HepG2 (cell line): ENCODE results near the gene LZTS2. TPM values are rescaled to one million over a fixed set of nuclear protein-coding genes. Genes with fewer than 3 reads are reported as not detected.

Source experiments
- BRD4 ChIP-seq: sonication (generic); formaldehyde crosslinking; IDR thresholded peaks from 2 replicates; pipeline ENCODE4 v1.4.0; 2020; ENCODE audit warnings: missing genetic modification reagents
- FOXO4 ChIP-seq: sonication (generic); formaldehyde crosslinking; conservative IDR thresholded peaks from 2 replicates; pipeline ENCODE4 v1.8.1; 2023; ENCODE audit warnings: missing genetic modification reagents
- HNRNPK ChIP-seq: fragments of 200-400 bp; formaldehyde crosslinking; IDR thresholded peaks from 2 replicates; pipeline ENCODE4 v1.6.1; 2018; ENCODE audit warnings: low read length, low read depth, moderate library complexity, mild to moderate bottlenecking; ENCODE audit not compliant: poor library complexity, severe bottlenecking
- IRF2 ChIP-seq: IDR thresholded peaks from 2 replicates; pipeline ENCODE4 v1.6.1; 2018; ENCODE audit warnings: missing genetic modification reagents, missing compliant biosample characterization
- KLF15 ChIP-seq: sonication (generic); formaldehyde crosslinking; IDR thresholded peaks from 2 replicates; pipeline ENCODE4 v1.8.1; 2023; ENCODE audit warnings: borderline replicate concordance, mild to moderate bottlenecking, inconsistent platforms, missing genetic modification reagents, mixed read lengths
- MED1 ChIP-seq: sonication (generic); formaldehyde crosslinking; IDR thresholded peaks from 2 replicates; pipeline ENCODE4 v1.4.0; 2020; ENCODE audit warnings: missing genetic modification reagents
- MIER3 ChIP-seq: IDR thresholded peaks from 2 replicates; pipeline ENCODE4 v1.6.1; 2016; ENCODE audit warnings: missing compliant biosample characterization, borderline replicate concordance
- MTA1 ChIP-seq: sonication (generic); formaldehyde crosslinking; IDR thresholded peaks from 2 replicates; pipeline ENCODE4 v1.4.0; 2020; ENCODE audit warnings: missing genetic modification reagents, mild to moderate bottlenecking, borderline replicate concordance
- MXI1 ChIP-seq: IDR thresholded peaks from 3 replicates; pipeline ENCODE4 v1.6.1; 2012; ENCODE audit warnings: low read depth, low read length, inconsistent platforms, borderline replicate concordance
- SALL2 ChIP-seq: sonication (generic); formaldehyde crosslinking; IDR thresholded peaks from 2 replicates; pipeline ENCODE4 v1.8.1; 2023; ENCODE audit warnings: mild to moderate bottlenecking, missing genetic modification reagents, inconsistent platforms
- SRSF1 ChIP-seq: fragments of 200-400 bp; formaldehyde crosslinking; optimal IDR thresholded peaks from 2 replicates; pipeline ENCODE3; 2017; ENCODE audit warnings: mild to moderate bottlenecking, low read depth, low read length, moderate library complexity
- ZBTB43 ChIP-seq: sonication (generic); formaldehyde crosslinking; conservative IDR thresholded peaks from 2 replicates; pipeline ENCODE4 v1.4.0; 2020; ENCODE audit warnings: missing genetic modification reagents
- ZBTB8A ChIP-seq: sonication (generic); formaldehyde crosslinking; IDR thresholded peaks from 2 replicates; pipeline ENCODE4 v1.4.0; 2020; ENCODE audit warnings: mild to moderate bottlenecking, low read depth, missing genetic modification reagents, borderline replicate concordance
- ZFP41 ChIP-seq: sonication (generic); formaldehyde crosslinking; IDR thresholded peaks from 2 replicates; pipeline ENCODE4 v1.4.0; 2020; ENCODE audit warnings: mild to moderate bottlenecking, missing genetic modification reagents, borderline replicate concordance
- ZNF264 ChIP-seq: sonication (generic); formaldehyde crosslinking; IDR thresholded peaks from 2 replicates; pipeline ENCODE4 v1.4.0; 2020; ENCODE audit warnings: missing genetic modification reagents
- ZNF543 ChIP-seq: sonication (generic); formaldehyde crosslinking; IDR thresholded peaks from 2 replicates; pipeline ENCODE4 v1.4.0; 2020; ENCODE audit warnings: mild to moderate bottlenecking, missing genetic modification reagents
- ZNF552 ChIP-seq: sonication (generic); formaldehyde crosslinking; IDR thresholded peaks from 2 replicates; pipeline ENCODE4 v1.9.0; 2022; ENCODE audit warnings: missing genetic modification reagents, mild to moderate bottlenecking, borderline replicate concordance
- ZNF740 ChIP-seq: sonication (generic); formaldehyde crosslinking; IDR thresholded peaks from 2 replicates; pipeline ENCODE4 v1.4.0; 2020; ENCODE audit warnings: missing genetic modification reagents
- ZNF775 ChIP-seq: sonication (generic); formaldehyde crosslinking; IDR thresholded peaks from 2 replicates; pipeline ENCODE4 v1.4.0; 2020; ENCODE audit warnings: missing genetic modification reagents, mild to moderate bottlenecking, moderate library complexity, borderline replicate concordance
- ZNF878 ChIP-seq: sonication (generic); formaldehyde crosslinking; IDR thresholded peaks from 2 replicates; pipeline ENCODE4 v1.8.1; 2023; ENCODE audit warnings: mild to moderate bottlenecking, missing genetic modification reagents, moderate library complexity
- polyA plus RNA-seq, 8 experiments: library from polyadenylated mRNA; depleted of rRNA in 3 of 8; stranded (reverse) in 7 of 8; unstranded in 1 of 8; fragments of >200 nt; fragmentation: Illumina TruSeq in 4 of 8; extraction: Trizol in 4 of 8; gene quantifications; 2 replicates each; pipeline versions ENCODE4 v1.2.1 to v1.2.3, GENCODE V29; 2011 to 2016; ENCODE audit warnings: low read depth in 4 of 8, missing spikeins in 1 of 8, mixed read lengths in 1 of 8; ENCODE audit not compliant: insufficient read depth in 1 of 8
- total RNA-seq, 5 experiments: library from RNA; depleted of rRNA; stranded (reverse); fragments of >200 nt; fragmentation: Illumina TruSeq; extraction: Trizol; gene quantifications; 2 replicates each; pipeline ENCODE4 v1.2.3, GENCODE V29; 2016; ENCODE audit warnings: low read depth in 1 of 5
- TF ChIP-seq, protein P1 (sequence below): sonication (generic); formaldehyde crosslinking; IDR thresholded peaks from 2 replicates; pipeline ENCODE4 v1.8.1; 2023; ENCODE audit warnings: mild to moderate bottlenecking, missing genetic modification reagents
- TF ChIP-seq, protein P2 (sequence below): sonication (generic); formaldehyde crosslinking; IDR thresholded peaks from 2 replicates; pipeline ENCODE4 v1.8.1; 2023; ENCODE audit warnings: mild to moderate bottlenecking, inconsistent platforms, moderate library complexity, missing genetic modification reagents, borderline replicate concordance
- TF ChIP-seq, protein P3 (sequence below): sonication (generic); formaldehyde crosslinking; IDR thresholded peaks from 2 replicates; pipeline ENCODE4 v1.4.0; 2020; ENCODE audit warnings: mild to moderate bottlenecking, missing genetic modification reagents

The LZTS2 gene
- total and polyA plus RNA-seq, 2 of the 13 experiments (the other 11 are each of a cell fraction or from before 2014, with no cell fraction given): 43.6 to 65.6 TPM

- TF ChIP-seq MED1 (CRISPR knock-in tag): peak; percentile 57
- TF ChIP-seq ZNF740 (CRISPR knock-in tag): peak; percentile 95
- peak; percentile 67; the same call in 1 of the 2 replicates for TF ChIP-seq KLF15 (CRISPR knock-in tag)
- TF ChIP-seq MTA1: peak; percentile 75
- no peak for TF ChIP-seq ZNF878 (CRISPR knock-in tag)
- 0 out of 2 replicates have a peak, but pooled peaks have one; percentile 63 for TF ChIP-seq ZNF543
- TF ChIP-seq IRF2: no peak
- peak; percentile 82; the same call in 1 of the 2 replicates for TF ChIP-seq SALL2 (CRISPR knock-in tag)
- TF ChIP-seq FOXO4: 0 out of 2 replicates have a peak, but pooled peaks have one; percentile 74
- TF ChIP-seq ZNF775 (CRISPR knock-in tag): no peak
- 0 out of 2 replicates have a peak, but pooled peaks have one; percentile 48 for TF ChIP-seq ZBTB43 (CRISPR knock-in tag)
- TF ChIP-seq BRD4 (CRISPR knock-in tag): peak; percentile 87; the same call in 1 of the 2 replicates
- no peak for TF ChIP-seq MIER3 (CRISPR knock-in tag)
- TF ChIP-seq, protein P1, sequence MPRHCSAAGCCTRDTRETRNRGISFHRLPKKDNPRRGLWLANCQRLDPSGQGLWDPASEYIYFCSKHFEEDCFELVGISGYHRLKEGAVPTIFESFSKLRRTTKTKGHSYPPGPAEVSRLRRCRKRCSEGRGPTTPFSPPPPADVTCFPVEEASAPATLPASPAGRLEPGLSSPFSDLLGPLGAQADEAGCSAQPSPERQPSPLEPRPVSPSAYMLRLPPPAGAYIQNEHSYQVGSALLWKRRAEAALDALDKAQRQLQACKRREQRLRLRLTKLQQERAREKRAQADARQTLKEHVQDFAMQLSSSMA (CRISPR knock-in tag): 0 out of 2 replicates have a peak, but pooled peaks have one; percentile 95
- TF ChIP-seq ZBTB8A (CRISPR knock-in tag): peak; percentile 65; the same call in 1 of the 2 replicates
- TF ChIP-seq MXI1: peak; percentile 37; the same call in 1 of the 3 replicates
- TF ChIP-seq, protein P2, sequence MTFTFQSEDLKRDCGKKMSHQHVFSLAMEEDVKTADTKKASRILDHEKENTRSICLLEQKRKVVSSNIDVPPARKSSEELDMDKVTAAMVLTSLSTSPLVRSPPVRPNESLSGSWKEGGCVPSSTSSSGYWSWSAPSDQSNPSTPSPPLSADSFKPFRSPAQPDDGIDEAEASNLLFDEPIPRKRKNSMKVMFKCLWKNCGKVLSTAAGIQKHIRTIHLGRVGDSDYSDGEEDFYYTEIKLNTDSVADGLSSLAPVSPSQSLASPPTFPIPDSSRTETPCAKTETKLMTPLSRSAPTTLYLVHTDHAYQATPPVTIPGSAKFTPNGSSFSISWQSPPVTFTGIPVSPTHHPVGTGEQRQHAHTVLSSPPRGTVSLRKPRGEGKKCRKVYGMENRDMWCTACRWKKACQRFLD (CRISPR knock-in tag): no peak
- TF ChIP-seq, protein P3, sequence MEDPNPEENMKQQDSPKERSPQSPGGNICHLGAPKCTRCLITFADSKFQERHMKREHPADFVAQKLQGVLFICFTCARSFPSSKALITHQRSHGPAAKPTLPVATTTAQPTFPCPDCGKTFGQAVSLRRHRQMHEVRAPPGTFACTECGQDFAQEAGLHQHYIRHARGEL (CRISPR knock-in tag): no peak
- 0 out of 2 replicates have a peak, but pooled peaks have one; percentile 49 for TF ChIP-seq ZNF552 (CRISPR knock-in tag)
- peak; percentile 53 for TF ChIP-seq SRSF1
- 0 out of 2 replicates have a peak, but pooled peaks have one; percentile 18 for TF ChIP-seq ZNF264
- TF ChIP-seq ZFP41 (CRISPR knock-in tag): no peak
- TF ChIP-seq HNRNPK: peak; percentile 65
Measured at GRCh38 chr10:100969187-100970075, 30.2 kb upstream of the LZTS2 start, which contains the start of gene SEMA4G (continued).
